Measurements from ENCODE around the gene DOHH. TPM values are rescaled to one million over a fixed set of nuclear protein-coding genes. Genes with fewer than 3 reads are reported as not detected.

DOHH gene
- total and polyA plus RNA-seq, 9 of the 15 experiments (the other 6 are each of a cell fraction or from before 2014, with no cell fraction given) = 0.14 to 47.2 (median 5.1) TPM

- no peak overlapping the region for H3K4me2 ChIP-seq (ENCODE audit: insufficient read depth, low read length)
- in situ Hi-C loops (cut with MboI) = no loop called here
- FAIRE-seq = no peak
- no peak for TF ChIP-seq ZNF584 (CRISPR knock-in tag; IDR thresholded peaks at IDR 0.05; ENCODE audit: low read depth)
- peak; percentile 99 for TF ChIP-seq ZKSCAN8 (CRISPR knock-in tag; IDR thresholded peaks at IDR 0.05)
- TF ChIP-seq, protein P1, sequence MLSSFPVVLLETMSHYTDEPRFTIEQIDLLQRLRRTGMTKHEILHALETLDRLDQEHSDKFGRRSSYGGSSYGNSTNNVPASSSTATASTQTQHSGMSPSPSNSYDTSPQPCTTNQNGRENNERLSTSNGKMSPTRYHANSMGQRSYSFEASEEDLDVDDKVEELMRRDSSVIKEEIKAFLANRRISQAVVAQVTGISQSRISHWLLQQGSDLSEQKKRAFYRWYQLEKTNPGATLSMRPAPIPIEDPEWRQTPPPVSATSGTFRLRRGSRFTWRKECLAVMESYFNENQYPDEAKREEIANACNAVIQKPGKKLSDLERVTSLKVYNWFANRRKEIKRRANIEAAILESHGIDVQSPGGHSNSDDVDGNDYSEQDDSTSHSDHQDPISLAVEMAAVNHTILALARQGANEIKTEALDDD (IDR thresholded peaks at IDR 0.05) = no peak
- no peak for TF ChIP-seq BRF1 (IDR thresholded peaks at IDR 0.05; ENCODE audit: borderline replicate concordance, extremely low read depth, insufficient read length)
- no peak for TF ChIP-seq KLF6 (CRISPR knock-in tag; IDR thresholded peaks at IDR 0.05; ENCODE audit: borderline replicate concordance)
- TF ChIP-seq, protein P2, sequence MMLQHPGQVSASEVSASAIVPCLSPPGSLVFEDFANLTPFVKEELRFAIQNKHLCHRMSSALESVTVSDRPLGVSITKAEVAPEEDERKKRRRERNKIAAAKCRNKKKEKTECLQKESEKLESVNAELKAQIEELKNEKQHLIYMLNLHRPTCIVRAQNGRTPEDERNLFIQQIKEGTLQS (IDR thresholded peaks at IDR 0.05) = no peak
- TF ChIP-seq, protein P2 (CRISPR knock-in tag; conservative IDR thresholded peaks at IDR 0.05) = no peak
- no peak for TF ChIP-seq ARID1B (IDR thresholded peaks at IDR 0.05)
- TF ChIP-seq POLR2AphosphoS2 (IDR thresholded peaks at IDR 0.05; ENCODE audit: low read length) = no peak
- no peak for TF ChIP-seq ZNF695 (CRISPR knock-in tag; IDR thresholded peaks at IDR 0.05)
- TF ChIP-seq ZNF133 (CRISPR knock-in tag; IDR thresholded peaks at IDR 0.05) = no peak
- TF ChIP-seq NFIX (CRISPR knock-in tag; IDR thresholded peaks at IDR 0.05; ENCODE audit: low read depth) = no peak
- no peak for TF ChIP-seq DACH1 (IDR thresholded peaks at IDR 0.05; ENCODE audit: partially characterized antibody)
- TF ChIP-seq ZSCAN32 (CRISPR knock-in tag; IDR thresholded peaks at IDR 0.05) = no peak
- no peak for TF ChIP-seq POLR3G (IDR thresholded peaks at IDR 0.05; ENCODE audit: extremely low read depth, insufficient read length, insufficient replicate concordance)
- no peak for TF ChIP-seq PHF20 (IDR thresholded peaks at IDR 0.05; ENCODE audit: partially characterized antibody)
- no peak for TF ChIP-seq COPS2 (conservative IDR thresholded peaks at IDR 0.05)
- TF ChIP-seq, protein P3, sequence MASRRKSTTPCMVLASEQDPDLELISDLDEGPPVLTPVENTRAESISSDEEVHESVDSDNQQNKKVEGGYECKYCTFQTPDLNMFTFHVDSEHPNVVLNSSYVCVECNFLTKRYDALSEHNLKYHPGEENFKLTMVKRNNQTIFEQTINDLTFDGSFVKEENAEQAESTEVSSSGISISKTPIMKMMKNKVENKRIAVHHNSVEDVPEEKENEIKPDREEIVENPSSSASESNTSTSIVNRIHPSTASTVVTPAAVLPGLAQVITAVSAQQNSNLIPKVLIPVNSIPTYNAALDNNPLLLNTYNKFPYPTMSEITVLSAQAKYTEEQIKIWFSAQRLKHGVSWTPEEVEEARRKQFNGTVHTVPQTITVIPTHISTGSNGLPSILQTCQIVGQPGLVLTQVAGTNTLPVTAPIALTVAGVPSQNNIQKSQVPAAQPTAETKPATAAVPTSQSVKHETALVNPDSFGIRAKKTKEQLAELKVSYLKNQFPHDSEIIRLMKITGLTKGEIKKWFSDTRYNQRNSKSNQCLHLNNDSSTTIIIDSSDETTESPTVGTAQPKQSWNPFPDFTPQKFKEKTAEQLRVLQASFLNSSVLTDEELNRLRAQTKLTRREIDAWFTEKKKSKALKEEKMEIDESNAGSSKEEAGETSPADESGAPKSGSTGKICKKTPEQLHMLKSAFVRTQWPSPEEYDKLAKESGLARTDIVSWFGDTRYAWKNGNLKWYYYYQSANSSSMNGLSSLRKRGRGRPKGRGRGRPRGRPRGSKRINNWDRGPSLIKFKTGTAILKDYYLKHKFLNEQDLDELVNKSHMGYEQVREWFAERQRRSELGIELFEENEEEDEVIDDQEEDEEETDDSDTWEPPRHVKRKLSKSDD (conservative IDR thresholded peaks at IDR 0.05; ENCODE audit: low read length) = no peak
- peak; percentile 73; the same call in 1 of the 2 replicates for TF ChIP-seq ADNP (tag; IDR thresholded peaks at IDR 0.05)
- no peak for TF ChIP-seq DMBX1 (CRISPR knock-in tag; IDR thresholded peaks at IDR 0.05; ENCODE audit: borderline replicate concordance)
Measured at GRCh38 chr19:3455393-3455955, 45.0 kb downstream of the DOHH start.

More at GRCh38 chr19:3455393-3455955, 45.0 kb downstream of the DOHH start:
- peak in 1 of 4 experiments; percentile 10 for DNase-seq (ENCODE audit: extremely low read depth in 1 of 4, low spot score in 3 of 4)
- no peak for ATAC-seq
- ChIA-PET POLR2A (interaction anchor here (0.6 kb wide), 1 partner anchor 58 kb away, joined by 3 read pairs; no protein-coding TSS in a partner anchor), CTCF (ENCODE audit: low intra/inter-chr PET ratio) (no interaction called here)
- H3K36me3 ChIP-seq (ENCODE audit: control insufficient read depth, insufficient read depth, low read length) = peaks cover 98% of the 10 kb centered on the region
- WGBS (ENCODE audit: insufficient coverage, low coverage, missing lambda C conversion rate) = 84% methylated on average over 7 of the region's 7 CpGs
- H3K9ac ChIP-seq (ENCODE audit: insufficient read depth in 1 of 2, low read depth in 2 of 2, low read length in 2 of 2) = no peak overlapping the region
- no peak overlapping the region for H2AFZ ChIP-seq (ENCODE audit: low read depth, low read length)
- no peaks in the 10 kb centered on the region for H3K9me1 ChIP-seq (ENCODE audit: control insufficient read depth, insufficient read depth, low read length)
- peaks cover 8% of the 10 kb centered on the region for H4K20me1 ChIP-seq (replicated peaks; ENCODE audit: control insufficient read depth, insufficient read depth, low read length)
- H3K4me1 ChIP-seq (replicated peaks in 1 of 2; ENCODE audit: control insufficient read depth in 2 of 2, insufficient read depth in 2 of 2, low read length in 2 of 2) = peaks cover 3 to 53% of the 10 kb centered on the region in 2 experiments; a peak in 2 of 5 replicates
- H3K4me3 ChIP-seq = no peak overlapping the region
- no TSS peak for BruUV-seq (replicated peaks)
- no peak overlapping the region for H3K27ac ChIP-seq (ENCODE audit: extremely low read depth, low read depth, low read length)
- peaks cover 5% of the 10 kb centered on the region; the same call in 2 of the 3 replicates for H3K79me2 ChIP-seq (ENCODE audit: control insufficient read depth, insufficient read depth, low read length)
- no peaks in the 10 kb centered on the region for H3K9me3 ChIP-seq (replicated peaks; ENCODE audit: control insufficient read depth, insufficient read depth, low read depth, low read length)
- intact Hi-C loops (cut with micrococcal nuclease) = no loop called here
- no peaks in the 10 kb centered on the region for H3K27me3 ChIP-seq (ENCODE audit: control insufficient read depth in 2 of 2, insufficient read depth in 2 of 2, low read length in 2 of 2)
